IMR-90 (cell line): ENCODE results near the gene CREBL2. TPM values are rescaled to one million over a fixed set of nuclear protein-coding genes. Genes with fewer than 3 reads are reported as not detected.

ENCODE experiments used
- ATAC-seq: fragments of 200-7000 bp; cut with Tn5 transposase; 2 replicates; pipeline ENCODE4 v1.9.1; 2020; ENCODE audit warnings: low read depth, mild to moderate bottlenecking, moderate library complexity
- BruUV-seq: library from RNA; stranded (reverse); fragments of 400-500 nt; replicated peaks from 2 replicates; lab custom pipeline; 2021; lab: Mats Ljungman, UMichigan
- CTCF ChIA-PET: fragments of 300-600 bp; formaldehyde crosslinking; extraction: SDS; loops from one replicate; lab custom pipeline; 2021; ENCODE audit warnings: antibody characterized with exemption; lab: Yijun Ruan, JAX
- POLR2A ChIA-PET: fragments of 300-600 bp; sonication (Branson Sonifier 250); formaldehyde crosslinking; loops from one replicate; lab custom pipeline; 2022; ENCODE audit warnings: antibody characterized with exemption; ENCODE audit not compliant: unreplicated experiment; lab: Charles Lee
- DNase-seq: peaks from one replicate; pipeline ENCODE4 v3.0.0; 2013
- H2AFZ ChIP-seq: replicated peaks from 2 replicates; pipeline ENCODE3; 2013; ENCODE audit warnings: low read length, mild to moderate bottlenecking; ENCODE audit not compliant: poor library complexity
- H2AK5ac ChIP-seq: 2 replicates; pipeline ENCODE4 v1.6.1; 2013; ENCODE audit warnings: low read depth, low read length, inconsistent platforms
- H2AK9ac ChIP-seq: replicated peaks from 2 replicates; pipeline ENCODE3; 2013; ENCODE audit warnings: mild to moderate bottlenecking, low read depth, low read length, moderate library complexity; ENCODE audit not compliant: poor library complexity
- H2BK120ac ChIP-seq: 2 replicates; pipeline ENCODE4 v1.6.1; 2013; ENCODE audit warnings: low read depth, low read length, inconsistent platforms
- H2BK15ac ChIP-seq: 3 replicates; pipeline ENCODE4 v1.6.1; 2013; ENCODE audit warnings: low read depth, low read length, inconsistent platforms
- H2BK20ac ChIP-seq: 2 replicates; pipeline ENCODE4 v1.6.1; 2013; ENCODE audit warnings: low read depth, mild to moderate bottlenecking, inconsistent platforms, low read length, moderate library complexity
- H2BK5ac ChIP-seq: 2 replicates; pipeline ENCODE4 v1.6.1; 2013; ENCODE audit warnings: mild to moderate bottlenecking, low read depth, low read length, inconsistent platforms; ENCODE audit not compliant: poor library complexity, severe bottlenecking
- H3K14ac ChIP-seq: replicated peaks from 2 replicates; pipeline ENCODE4 v1.6.1; 2013; ENCODE audit warnings: low read depth, low read length, inconsistent platforms
- H3K18ac ChIP-seq: 2 replicates; pipeline ENCODE4 v1.6.1; 2013; ENCODE audit warnings: low read depth, low read length, control low read depth
- H3K23ac ChIP-seq: 2 replicates; pipeline ENCODE4 v1.6.1; 2013; ENCODE audit warnings: low read depth, low read length, inconsistent platforms
- H3K27ac ChIP-seq: 2 replicates; pipeline ENCODE4 v1.5.1; 2013; ENCODE audit warnings: mild to moderate bottlenecking, control low read depth, low read length; ENCODE audit not compliant: insufficient read depth
- H3K27me3 ChIP-seq: 2 replicates; pipeline ENCODE4 v1.6.1; 2013; ENCODE audit warnings: low read length; ENCODE audit not compliant: control insufficient read depth, insufficient read depth
- H3K36me3 ChIP-seq: 2 replicates; pipeline ENCODE4 v1.6.1; 2013; ENCODE audit warnings: low read length, mixed read lengths; ENCODE audit not compliant: control insufficient read depth, insufficient read depth
- H3K4ac ChIP-seq: 2 replicates; pipeline ENCODE4 v1.6.1; 2013; ENCODE audit warnings: low read depth, low read length, inconsistent platforms
- H3K4me1 ChIP-seq: 2 replicates; pipeline ENCODE4 v1.6.1; 2013; ENCODE audit warnings: low read length, mixed read lengths; ENCODE audit not compliant: control insufficient read depth, insufficient read depth
- H3K4me2 ChIP-seq: 2 replicates; pipeline ENCODE4 v1.6.1; 2013; ENCODE audit warnings: low read depth, mild to moderate bottlenecking, control low read depth, low read length, moderate library complexity
- H3K4me3 ChIP-seq: 2 replicates; pipeline ENCODE4 v1.5.1; 2013; ENCODE audit warnings: low read depth, mild to moderate bottlenecking, control low read depth, low read length, moderate library complexity; ENCODE audit not compliant: insufficient read depth
- H3K56ac ChIP-seq: 2 replicates; pipeline ENCODE4 v1.6.1; 2013; ENCODE audit warnings: low read length, inconsistent platforms; ENCODE audit not compliant: insufficient read depth; ENCODE audit errors: extremely low read depth
- H3K79me1 ChIP-seq, 2 experiments: 2 replicates each; pipeline ENCODE4 v1.6.1; 2013; ENCODE audit warnings: low read length in 2 of 2, inconsistent platforms in 1 of 2, low read depth in 1 of 2
- H3K9ac ChIP-seq: 2 replicates; pipeline ENCODE4 v1.6.1; 2013; ENCODE audit warnings: low read depth, low read length, control low read depth
- H3K9me1 ChIP-seq: 2 replicates; pipeline ENCODE4 v1.6.1; 2013; ENCODE audit warnings: low read length, inconsistent platforms; ENCODE audit not compliant: insufficient read depth
- H3K9me3 ChIP-seq: 2 replicates; pipeline ENCODE4 v1.6.1; 2013; ENCODE audit warnings: low read length; ENCODE audit not compliant: control insufficient read depth, insufficient read depth
- H4K20me1 ChIP-seq: 2 replicates; pipeline ENCODE4 v1.6.1; 2013; ENCODE audit warnings: low read length, inconsistent platforms; ENCODE audit not compliant: insufficient read depth
- H4K5ac ChIP-seq: 2 replicates; pipeline ENCODE4 v1.6.1; 2013; ENCODE audit warnings: mild to moderate bottlenecking, low read depth, low read length, control low read depth
- H4K8ac ChIP-seq, 2 experiments: 2 replicates each; pipeline ENCODE4 v1.6.1; 2013; ENCODE audit warnings: low read depth in 2 of 2, low read length in 2 of 2, control low read depth in 1 of 2, inconsistent platforms in 1 of 2
- H4K91ac ChIP-seq: 2 replicates; pipeline ENCODE4 v1.6.1; 2013; ENCODE audit warnings: low read depth, low read length, inconsistent platforms; ENCODE audit not compliant: insufficient read depth
- BHLHE40 ChIP-seq: fragments of 150-350 bp; IDR thresholded peaks from 2 replicates; pipeline ENCODE4 v1.6.1; 2016; ENCODE audit warnings: mild to moderate bottlenecking, low read depth, low read length
- CEBPB ChIP-seq: IDR thresholded peaks from 2 replicates; pipeline ENCODE4 v1.6.1; 2012; ENCODE audit warnings: low read depth, low read length, improper control_type of control experiment
- CHD1 ChIP-seq: IDR thresholded peaks from 2 replicates; pipeline ENCODE4 v1.6.1; 2012; ENCODE audit warnings: low read depth, low read length, improper control_type of control experiment
- ELK1 ChIP-seq: fragments of 150-350 bp; IDR thresholded peaks from 2 replicates; pipeline ENCODE4 v1.6.1; 2016; ENCODE audit warnings: low read depth, mild to moderate bottlenecking, low read length, moderate library complexity, borderline replicate concordance
- FOS ChIP-seq: fragments of 150-350 bp; IDR thresholded peaks from 2 replicates; pipeline ENCODE4 v1.6.1; 2016; ENCODE audit warnings: low read depth, low read length
- MAFK ChIP-seq: IDR thresholded peaks from 2 replicates; pipeline ENCODE4 v1.6.1; 2012; ENCODE audit warnings: low read depth, low read length, improper control_type of control experiment
- MAZ ChIP-seq: IDR thresholded peaks from 2 replicates; pipeline ENCODE4 v1.6.1; 2012; ENCODE audit warnings: low read depth, mild to moderate bottlenecking, low read length, improper control_type of control experiment, moderate library complexity, borderline replicate concordance
- MXI1 ChIP-seq: IDR thresholded peaks from 2 replicates; pipeline ENCODE4 v1.6.1; 2012; ENCODE audit warnings: low read depth, mild to moderate bottlenecking, low read length, moderate library complexity, borderline replicate concordance
- NFE2L2 ChIP-seq: fragments of 150-350 bp; IDR thresholded peaks from 2 replicates; pipeline ENCODE4 v1.6.1; 2016; ENCODE audit warnings: low read depth, mild to moderate bottlenecking, low read length
- POLR2A ChIP-seq: IDR thresholded peaks from 2 replicates; pipeline ENCODE4 v1.6.1; 2012; ENCODE audit warnings: mild to moderate bottlenecking, low read depth, low read length
- RAD21 ChIP-seq: IDR thresholded peaks from 2 replicates; pipeline ENCODE4 v1.6.1; 2012; ENCODE audit warnings: low read length, improper control_type of control experiment
- RCOR1 ChIP-seq: IDR thresholded peaks from 2 replicates; pipeline ENCODE4 v1.6.1; 2012; ENCODE audit warnings: mild to moderate bottlenecking, low read length, improper control_type of control experiment; ENCODE audit not compliant: insufficient replicate concordance
- RFX5 ChIP-seq: IDR thresholded peaks from 2 replicates; pipeline ENCODE4 v1.8.0; 2012; ENCODE audit warnings: low read depth, mild to moderate bottlenecking, low read length, moderate library complexity
- SMC3 ChIP-seq: fragments of 150-350 bp; IDR thresholded peaks from 2 replicates; pipeline ENCODE4 v1.6.1; 2016; ENCODE audit warnings: low read depth, mild to moderate bottlenecking, antibody characterized with exemption, low read length, moderate library complexity
- USF2 ChIP-seq: fragments of 150-350 bp; IDR thresholded peaks from 2 replicates; pipeline ENCODE4 v1.6.1; 2017; ENCODE audit warnings: mild to moderate bottlenecking, antibody characterized with exemption, low read length, low read depth
- WGBS, 2 experiments: methylation state at CpG; one replicate each; pipeline versions ENCODE4 v1.1.5 to v1.1.7; 2013; ENCODE audit warnings: missing lambda C conversion rate in 2 of 2; ENCODE audit not compliant: insufficient read length in 1 of 2; ENCODE audit errors: extremely low coverage in 2 of 2; 5-methylcytosine and 5-hydroxymethylcytosine counted together
- dilution Hi-C: fragments of 300-500 bp; cut with HindIII; formaldehyde crosslinking; loops from one replicate; pipeline ENCODE4 v1.14.3; 2018; ENCODE audit warnings: low sequenced_read_pairs; ENCODE audit not compliant: unreplicated experiment
- in situ Hi-C: fragments of 300-500 bp; cut with MboI; formaldehyde crosslinking; loops from 3 replicates; pipeline ENCODE4 v1.14.3; 2019; ENCODE audit warnings: low sequenced_read_pairs, inconsistent platforms, mixed read lengths
- intact Hi-C: fragments of 100-400 bp; cut with micrococcal nuclease; formaldehyde crosslinking; loops from 2 replicates; pipeline ENCODE4 v1.10.0; 2022
- polyA plus RNA-seq, 3 experiments: library from polyadenylated mRNA; depleted of rRNA; stranded (reverse); fragments of >200 nt; gene quantifications; 2 replicates each; pipeline ENCODE4 v1.2.3, GENCODE V29; 2012; ENCODE audit warnings: low replicate concordance in 1 of 3
- total RNA-seq: library from RNA; depleted of rRNA; stranded (reverse); fragments of >200 nt; gene quantifications from 2 replicates; pipeline ENCODE4 v1.2.3, GENCODE V29; 2012
- TF ChIP-seq, protein P1 (sequence below): conservative IDR thresholded peaks from 2 replicates; pipeline ENCODE4 v1.5.1; 2012; ENCODE audit warnings: mild to moderate bottlenecking, low read depth, low read length, improper control_type of control experiment

CREBL2 gene
- total and polyA plus RNA-seq, 2 of the 4 experiments (the other 2 are of a cell fraction), result 11.5 to 19.0 TPM

GRCh38 chr12:12598864-12599263 is 12.8 kb upstream of the CREBL2 start:
- in situ Hi-C loops, result no loop called here
- Histone ChIP-seq H3K9me1 (no peaks in the 10 kb centered on the region), H3K27ac (no peak overlapping the region), H2BK5ac (no peak overlapping the region), H3K4me1 (no peaks in the 10 kb centered on the region), H3K23ac (no peak overlapping the region), H2BK120ac (no peak overlapping the region), H2AK5ac (no peak overlapping the region), H4K91ac (no peak overlapping the region), H3K9ac (no peak overlapping the region), H2AFZ (no peak overlapping the region), H4K20me1 (no peaks in the 10 kb centered on the region), H3K79me1 (no peaks in the 10 kb centered on the region), H4K5ac (no peak overlapping the region), H3K14ac (no peak overlapping the region), H3K4me3 (no peak overlapping the region), H2BK20ac (no peak overlapping the region), H3K56ac (no peak overlapping the region), H4K8ac (no peak overlapping the region), H3K9me3 (no peaks in the 10 kb centered on the region), H3K4ac (no peak overlapping the region), H2BK15ac (no peak overlapping the region), H3K18ac (no peak overlapping the region), H2AK9ac (no peak overlapping the region), H3K36me3 (no peaks in the 10 kb centered on the region), H3K27me3 (no peaks in the 10 kb centered on the region; the same call in 1 of the 2 replicates), H3K4me2 (no peak overlapping the region)
- ATAC-seq, result no peak
- CTCF ChIA-PET, result no interaction called here
- intact Hi-C loops, result no loop called here
- BruUV-seq, result no TSS peak
- WGBS, 2 experiments, result 65% methylated on average over 1 of the region's 3 CpGs; no CpG with 5 or more reads in 1 of the 2 experiments
- dilution Hi-C loops, result no loop called here
- TF ChIP-seq USF2 (no peak), POLR2A (no peak), CEBPB (no peak), RAD21 (no peak), FOS (no peak), RCOR1 (no peak), BHLHE40 (no peak), MXI1 (no peak), MAFK (no peak), MAZ (no peak), RFX5 (no peak), SMC3 (no peak), ELK1 (no peak), CHD1 (no peak), NFE2L2 (no peak)
- TF ChIP-seq, protein P1, sequence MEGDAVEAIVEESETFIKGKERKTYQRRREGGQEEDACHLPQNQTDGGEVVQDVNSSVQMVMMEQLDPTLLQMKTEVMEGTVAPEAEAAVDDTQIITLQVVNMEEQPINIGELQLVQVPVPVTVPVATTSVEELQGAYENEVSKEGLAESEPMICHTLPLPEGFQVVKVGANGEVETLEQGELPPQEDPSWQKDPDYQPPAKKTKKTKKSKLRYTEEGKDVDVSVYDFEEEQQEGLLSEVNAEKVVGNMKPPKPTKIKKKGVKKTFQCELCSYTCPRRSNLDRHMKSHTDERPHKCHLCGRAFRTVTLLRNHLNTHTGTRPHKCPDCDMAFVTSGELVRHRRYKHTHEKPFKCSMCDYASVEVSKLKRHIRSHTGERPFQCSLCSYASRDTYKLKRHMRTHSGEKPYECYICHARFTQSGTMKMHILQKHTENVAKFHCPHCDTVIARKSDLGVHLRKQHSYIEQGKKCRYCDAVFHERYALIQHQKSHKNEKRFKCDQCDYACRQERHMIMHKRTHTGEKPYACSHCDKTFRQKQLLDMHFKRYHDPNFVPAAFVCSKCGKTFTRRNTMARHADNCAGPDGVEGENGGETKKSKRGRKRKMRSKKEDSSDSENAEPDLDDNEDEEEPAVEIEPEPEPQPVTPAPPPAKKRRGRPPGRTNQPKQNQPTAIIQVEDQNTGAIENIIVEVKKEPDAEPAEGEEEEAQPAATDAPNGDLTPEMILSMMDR, result no peak
- POLR2A ChIA-PET, result no interaction called here
- no peak for DNase-seq
